ENCODE measurements around the gene ZDHHC24. TPM values are rescaled to one million over a fixed set of nuclear protein-coding genes. Genes with fewer than 3 reads are reported as not detected.

Gene ZDHHC24
- total RNA-seq, 4 donors from 2014 or later: 20.3 to 25.9 (median 22.3) TPM

GRCh38 chr11:66480117-66480938, 65.5 kb downstream of the ZDHHC24 start, which contains the start of gene DPP3:
Gene DPP3 (plus strand): TSS chr11:66480434. CDS start chr11:66482201, 1,767 bp downstream.
- intact Hi-C loops (cut with DNase I): no loop called here

GRCh38 chr11:66479394-66480116, 66.3 kb downstream of the ZDHHC24 start:
- WGBS, 2 donors: 2 to 9% methylated on average over 10 to 29 of the region's 34 CpGs
- Histone ChIP-seq H3K4me3 (replicated peaks in 1 of 3) (peak overlapping the region; percentile 16 to 75 (median 69)), H3K27ac (peak overlapping the region; percentile 34 to 92 (median 67)), H3K4me1 (peaks cover 5 to 18% of the 10 kb centered on the region in 2 donors), H3K9me3 (no peaks in the 10 kb centered on the region), H3K27me3 (no peaks in the 10 kb centered on the region), H3K36me3 (peaks cover 0 to 4% of the 10 kb centered on the region in 2 donors)
- intact Hi-C loops (cut with DNase I): no loop called here
- peak; percentile 44 to 45 for DNase-seq
- TF ChIP-seq CTCF (IDR thresholded peaks at IDR 0.05): no peak
- TF ChIP-seq POLR2A (IDR thresholded peaks at IDR 0.05): no peak

More at GRCh38 chr11:66480117-66480938, 65.5 kb downstream of the ZDHHC24 start, which contains the start of gene DPP3:
- TF ChIP-seq POLR2A (IDR thresholded peaks at IDR 0.05) (peak in 1 of 2 donors; percentile 91), CTCF (IDR thresholded peaks at IDR 0.05) (no peak)
- Histone ChIP-seq H3K9me3 (no peaks in the 10 kb centered on the region), H3K27ac (peak within 1 kb of the TSS; percentile 34 to 92 (median 67)), H3K36me3 (no peaks in the 10 kb centered on the region), H3K4me3 (replicated peaks in 1 of 3) (peak within 1 kb of the TSS; percentile 52 to 75 (median 69)), H3K4me1 (peaks cover 5 to 18% of the 10 kb centered on the region in 2 donors), H3K27me3 (no peaks in the 10 kb centered on the region)
- WGBS, 2 donors: 2 to 4% methylated on average over 18 to 28 of the region's 62 CpGs
- peak; percentile 99 for DNase-seq

- Histone ChIP-seq H3K27ac (peak overlapping the region in 1 of 3 donors; percentile 92), H3K9me3 (no peaks in the 10 kb centered on the region), H3K4me1 (peaks cover 5 to 18% of the 10 kb centered on the region in 2 donors), H3K27me3 (no peaks in the 10 kb centered on the region), H3K4me3 (replicated peaks in 1 of 3) (peak overlapping the region in 2 of 3 donors; percentile 16 to 69), H3K36me3 (peaks cover 0 to 9% of the 10 kb centered on the region in 2 donors)
- intact Hi-C loops (cut with DNase I): no loop called here
- TF ChIP-seq CTCF (IDR thresholded peaks at IDR 0.05) (peak; percentile 26 to 63 (median 54)), POLR2A (IDR thresholded peaks at IDR 0.05) (no peak)
- no peak for DNase-seq
- 51 to 53% methylated on average over 8 of the region's 8 CpGs for WGBS, 2 donors
Measured at GRCh38 chr11:66478729-66479393, 67.0 kb downstream of the ZDHHC24 start.

GRCh38 chr11:66477263-66478201, 68.3 kb downstream of the ZDHHC24 start:
- Histone ChIP-seq H3K27me3 (no peaks in the 10 kb centered on the region), H3K4me1 (peaks cover 5 to 18% of the 10 kb centered on the region in 2 donors), H3K27ac (no peak overlapping the region), H3K36me3 (peaks cover 0 to 12% of the 10 kb centered on the region in 2 donors), H3K4me3 (replicated peaks in 1 of 3) (no peak overlapping the region), H3K9me3 (no peaks in the 10 kb centered on the region)
- 89% methylated on average over 10 of the region's 11 CpGs for WGBS, 2 donors
- TF ChIP-seq POLR2A (IDR thresholded peaks at IDR 0.05) (no peak), CTCF (IDR thresholded peaks at IDR 0.05) (no peak)
- DNase-seq: no peak
- intact Hi-C loops (cut with DNase I): no loop called here
